Small intestine (tissue), 16 donors: Measurements from ENCODE around the gene SCIN. TPM values are rescaled to one million over a fixed set of nuclear protein-coding genes. Genes with fewer than 3 reads are reported as not detected.
"Not testable (repeated sequence)": the region's sequence is repeated elsewhere in the genome, so short reads cannot be mapped to it uniquely, and the experiment has no call there.

Source experiments
- DNase-seq, 2 donors: peaks; one replicate each; pipeline versions ENCODE4 v3.0.0 to v3.0.0-alpha.2; 2013
- FAIRE-seq: peaks from 2 replicates; lab custom pipeline; 2012; peaks lifted over from hg19 to GRCh38; lab: Jason Lieb, UNC
- H3K27ac ChIP-seq, 3 donors: one replicate each; pipeline ENCODE4 v1.5.1; 2013; ENCODE audit warnings: low read length in 2 of 3, mild to moderate bottlenecking in 2 of 3, control low read depth in 1 of 3, inconsistent platforms in 1 of 3, low read depth in 1 of 3, moderate library complexity in 1 of 3
- H3K27me3 ChIP-seq, 3 donors: one replicate each; pipeline ENCODE4 v1.6.1; 2013; ENCODE audit warnings: low read length in 3 of 3, inconsistent platforms in 1 of 3; ENCODE audit not compliant: control insufficient read depth in 3 of 3, insufficient read depth in 3 of 3
- H3K36me3 ChIP-seq, 3 donors: one replicate each; pipeline ENCODE4 v1.6.1; 2013; ENCODE audit warnings: low read length in 3 of 3, inconsistent platforms in 1 of 3, low read depth in 1 of 3, mild to moderate bottlenecking in 1 of 3, moderate library complexity in 1 of 3; ENCODE audit not compliant: control insufficient read depth in 3 of 3, insufficient read depth in 2 of 3
- H3K4me1 ChIP-seq, 3 donors: one replicate each; pipeline ENCODE4 v1.6.1; 2013; ENCODE audit warnings: low read length in 2 of 3, inconsistent platforms in 1 of 3, low read depth in 1 of 3, mild to moderate bottlenecking in 1 of 3, moderate library complexity in 1 of 3; ENCODE audit not compliant: control insufficient read depth in 3 of 3, insufficient read depth in 2 of 3
- H3K4me3 ChIP-seq, 3 donors: one replicate each; pipeline ENCODE4 v1.5.1; 2013; ENCODE audit warnings: low read length in 3 of 3, control low read depth in 1 of 3, inconsistent platforms in 1 of 3, low read depth in 1 of 3, mild to moderate bottlenecking in 1 of 3, moderate library complexity in 1 of 3
- H3K9me3 ChIP-seq, 2 donors: one replicate each; pipeline ENCODE4 v1.6.1; 2013; ENCODE audit warnings: low read depth in 1 of 2, low read length in 1 of 2; ENCODE audit not compliant: control insufficient read depth in 2 of 2, insufficient read depth in 1 of 2
- WGBS, 3 donors: extraction: QIAGEN DNeasy Blood & Tissue Kit; methylation state at CpG; one replicate each; pipeline ENCODE4 v1.1.7; 2013; 5-methylcytosine and 5-hydroxymethylcytosine counted together
- long read RNA-seq, 10 donors: transcript quantifications; one replicate each; lab custom pipeline, GENCODE V29; 2026
- polyA plus RNA-seq, 4 donors: library from polyadenylated mRNA; stranded (reverse) in 3 of 4; unstranded in 1 of 4; fragments of 200-250 nt in 3 of 4; fragments of 120-200 nt in 1 of 4; gene quantifications; one replicate each; pipeline versions ENCODE4 v1.2.1 to v1.2.3, GENCODE V29; 2013
- donor health status: healthy with polysubstance abuse.
- donor health status: control.
- donor health status: control.
- donor health status: Bipolar disorder and iron deficiency.
- donor health status: healthy.

Gene SCIN
- 10 to 100 TPM in 2 of 4 donors, 1 to 10 TPM in 2; 3.3 to 61.1 (median 21.2) TPM for polyA plus RNA-seq
- long read RNA-seq, donor 1, full-length matches to known transcripts, result 2 of 2 reads
- long read RNA-seq, donor 1, partial matches to known transcripts, result 0 of 2 reads
- long read RNA-seq, donor 1, other reads (novel, unspliced or antisense), result 0 of 2 reads
- long read RNA-seq, donor 2, result 0 reads
- long read RNA-seq, donor 3, result 0 reads
- long read RNA-seq, donor 4, result 0 reads
- long read RNA-seq, donor 5, result 0 reads
- long read RNA-seq, donor 6, full-length matches to known transcripts, result 1 of 1 reads
- long read RNA-seq, donor 6, partial matches to known transcripts, result 0 of 1 reads
- long read RNA-seq, donor 6, other reads (novel, unspliced or antisense), result 0 of 1 reads
- long read RNA-seq, donor 7, result 0 reads
- long read RNA-seq, donor 8, result 0 reads
- long read RNA-seq, donor 9, full-length matches to known transcripts, result 1 of 1 reads
- long read RNA-seq, donor 9, partial matches to known transcripts, result 0 of 1 reads
- long read RNA-seq, donor 9, other reads (novel, unspliced or antisense), result 0 of 1 reads
- long read RNA-seq, donor 10, result 0 reads

- FAIRE-seq (no peak), DNase-seq (peak; percentile 63 to 90)
- peak within 1 kb of the TSS in 2 of 3 donors; percentile 36 to 78 for H3K27ac ChIP-seq
- H3K9me3 ChIP-seq, result no peaks in the 10 kb centered on the region
- H3K36me3 ChIP-seq, result no peaks in the 10 kb centered on the region
- H3K4me1 ChIP-seq, result peaks cover 0 to 18% (median 0%) of the 10 kb centered on the region in 3 donors
- WGBS, 3 donors, result 3 to 4% (median 3%) methylated on average over 74 of the region's 74 CpGs
- peak within 1 kb of the TSS; percentile 3 to 64 (median 56) for H3K4me3 ChIP-seq
- peaks cover 0 to 24% (median 9%) of the 10 kb centered on the region in 3 donors for H3K27me3 ChIP-seq
Measured at GRCh38 chr7:12570534-12571461, at the start of gene SCIN. TSS of gene SCIN (plus strand) at chr7:12570720. CDS start at chr7:12570787, 67 bp downstream.

- Histone ChIP-seq H3K4me1 (no peaks in the 10 kb centered on the region), H3K27me3 (no peaks in the 10 kb centered on the region), H3K9me3 (no peaks in the 10 kb centered on the region), H3K4me3 (no peak overlapping the region), H3K27ac (no peak overlapping the region), H3K36me3 (no peaks in the 10 kb centered on the region)
- 9 to 20% (median 18%) methylated on average over 5 of the region's 5 CpGs for WGBS, 3 donors
- FAIRE-seq (peak; percentile 97), DNase-seq (peak; percentile 53 to 68)
Measured at GRCh38 chr7:12524794-12525386, 45.6 kb upstream of the SCIN start.

GRCh38 chr7:12526693-12527092 is 43.8 kb upstream of the SCIN start:
- FAIRE-seq, H3K27me3 ChIP-seq, H3K4me3 ChIP-seq, H3K36me3 ChIP-seq, H3K27ac ChIP-seq, H3K9me3 ChIP-seq, DNase-seq, H3K4me1 ChIP-seq: not testable (repeated sequence)
- WGBS, 3 donors, result 73 to 78% (median 76%) methylated on average over 2 of the region's 2 CpGs

- not testable (repeated sequence) for H3K9me3 ChIP-seq, H3K36me3 ChIP-seq, H3K27ac ChIP-seq, H3K4me3 ChIP-seq, H3K4me1 ChIP-seq, H3K27me3 ChIP-seq, FAIRE-seq, DNase-seq
- 81 to 90% (median 89%) methylated on average over 1 of the region's 1 CpG for WGBS, 3 donors
Measured at GRCh38 chr7:12527670-12528069, 42.9 kb upstream of the SCIN start.

GRCh38 chr7:12529971-12530710 is 40.4 kb upstream of the SCIN start:
- Histone ChIP-seq H3K9me3 (no peaks in the 10 kb centered on the region), H3K27ac (no peak overlapping the region), H3K36me3 (no peaks in the 10 kb centered on the region), H3K4me1 (no peaks in the 10 kb centered on the region), H3K27me3 (no peaks in the 10 kb centered on the region), H3K4me3 (no peak overlapping the region)
- DNase-seq, result no peak
- no peak for FAIRE-seq
- WGBS, 3 donors, result 84 to 88% (median 87%) methylated on average over 8 of the region's 8 CpGs

GRCh38 chr7:12531784-12532183 is 38.7 kb upstream of the SCIN start:
- H3K27me3 ChIP-seq, result no peaks in the 10 kb centered on the region
- no peak overlapping the region for H3K27ac ChIP-seq
- no peaks in the 10 kb centered on the region for H3K4me1 ChIP-seq
- WGBS, 3 donors, result 89 to 94% (median 92%) methylated on average over 4 of the region's 4 CpGs
- no peaks in the 10 kb centered on the region for H3K36me3 ChIP-seq
- no peak for DNase-seq
- FAIRE-seq, result no peak
- peaks cover 0 to 8% of the 10 kb centered on the region in 2 donors for H3K9me3 ChIP-seq
- no peak overlapping the region for H3K4me3 ChIP-seq

GRCh38 chr7:12534046-12534445 is 36.5 kb upstream of the SCIN start:
- peaks cover 0 to 13% of the 10 kb centered on the region in 2 donors for H3K9me3 ChIP-seq
- H3K36me3 ChIP-seq, result no peaks in the 10 kb centered on the region
- H3K27me3 ChIP-seq, result no peaks in the 10 kb centered on the region
- FAIRE-seq (no peak), DNase-seq (no peak)
- H3K4me1 ChIP-seq, result no peaks in the 10 kb centered on the region
- H3K27ac ChIP-seq, result no peak overlapping the region
- H3K4me3 ChIP-seq, result no peak overlapping the region
- 67 to 90% (median 86%) methylated on average over 2 of the region's 2 CpGs for WGBS, 3 donors
